ENCODE measurements around the gene CACNA1E. TPM values are rescaled to one million over a fixed set of nuclear protein-coding genes. Genes with fewer than 3 reads are reported as not detected.
A peak's percentile ranks its signal among the peaks of the same experiment; 100 is the strongest.

Gene CACNA1E
- total RNA-seq, 2 donors from 2014 or later: 0.02 TPM; not detected in 1

DNA sequence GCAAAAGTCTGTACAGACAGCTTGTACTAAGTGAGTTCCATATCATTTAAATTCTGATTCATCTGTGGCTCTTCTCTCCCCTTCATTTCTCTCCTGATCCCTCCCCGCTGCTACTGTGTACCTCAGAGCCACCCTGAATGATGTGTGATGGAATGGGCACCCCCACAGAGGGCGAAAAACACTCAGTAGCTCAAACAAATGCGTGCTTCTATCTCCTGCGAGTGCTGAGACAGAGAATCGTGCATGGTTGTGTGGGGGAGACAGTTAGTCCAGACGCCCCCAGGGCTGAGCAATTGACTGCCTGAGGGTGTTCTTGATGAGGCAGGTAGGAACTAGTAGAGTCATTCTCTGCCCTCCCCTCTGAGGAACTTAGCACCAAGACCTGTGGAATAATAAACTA lies 308.4 kb downstream of the CACNA1E start:
- H3K4me1 Mint-ChIP-seq (ENCODE audit: low read depth): no peaks in the 10 kb centered on the region
- peaks cover 19% of the 10 kb centered on the region for H3K27me3 Mint-ChIP-seq (ENCODE audit: low read depth)
- no peak for DNase-seq
- H3K27ac Mint-ChIP-seq: no peak overlapping the region
- ATAC-seq (replicated peaks in 1 of 2): no peak
- H3K9me3 Mint-ChIP-seq: peaks cover 0 to 2% of the 10 kb centered on the region in 2 donors
- no peak overlapping the region for H3K4me3 Mint-ChIP-seq
- no peaks in the 10 kb centered on the region for H3K36me3 Mint-ChIP-seq (ENCODE audit: insufficient read depth in 2 of 2)

DNA sequence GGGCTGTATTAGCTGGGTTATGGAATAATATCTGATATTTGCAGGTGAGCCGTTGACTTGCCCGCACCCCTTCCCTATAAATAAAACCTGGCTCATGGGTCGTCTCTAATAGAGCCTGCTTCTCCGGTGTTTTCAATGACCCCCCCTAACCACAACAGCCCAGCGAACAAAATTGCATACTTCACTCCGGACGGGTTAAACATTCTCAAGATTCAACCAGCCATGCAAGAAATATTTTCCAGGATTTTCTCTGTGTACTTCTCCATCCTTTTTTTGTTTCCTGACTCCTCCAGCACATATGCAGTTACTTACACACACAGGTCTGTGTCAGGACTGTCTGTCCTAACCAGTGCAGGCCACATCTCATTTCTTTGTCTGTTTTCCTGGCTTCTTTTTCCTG lies 310.5 kb downstream of the CACNA1E start:
- DNase-seq: no peak
- Mint-ChIP-seq H3K4me1 (ENCODE audit: low read depth) (no peaks in the 10 kb centered on the region), H3K27ac (no peak overlapping the region)

DNA sequence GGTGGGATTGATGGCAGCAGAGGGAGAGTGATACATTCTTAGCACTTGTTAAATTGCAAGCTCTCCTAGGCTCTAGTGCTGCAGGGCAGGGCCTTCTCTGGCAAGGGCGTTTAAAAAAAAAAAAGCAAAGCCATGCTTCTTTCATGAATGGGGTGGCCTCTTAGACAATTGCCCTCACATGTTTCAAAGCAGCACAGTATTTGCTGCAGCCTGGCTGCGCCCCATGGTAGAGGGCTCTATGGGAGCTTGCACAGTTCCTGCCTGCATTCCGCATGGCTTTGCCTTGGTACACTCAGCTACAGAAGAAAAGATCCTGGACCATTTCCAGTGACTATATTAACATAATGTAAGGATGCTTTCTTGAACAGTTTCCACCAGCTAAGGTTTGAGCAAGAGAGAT lies 311.0 kb downstream of the CACNA1E start:
- H3K27ac Mint-ChIP-seq: no peak overlapping the region
- H3K9me3 Mint-ChIP-seq: peaks cover 0 to 2% of the 10 kb centered on the region in 2 donors
- no peak for DNase-seq
- H3K4me3 Mint-ChIP-seq: no peak overlapping the region
- H3K36me3 Mint-ChIP-seq (ENCODE audit: insufficient read depth in 2 of 2): no peaks in the 10 kb centered on the region
- ATAC-seq (replicated peaks in 1 of 2): no peak
- peaks cover 8% of the 10 kb centered on the region for H3K27me3 Mint-ChIP-seq (ENCODE audit: low read depth)
- H3K4me1 Mint-ChIP-seq (ENCODE audit: low read depth): no peaks in the 10 kb centered on the region

More for the DNA sequence above, 310.5 kb downstream of the CACNA1E start:
- Mint-ChIP-seq H3K4me3 (no peak overlapping the region), H3K36me3 (ENCODE audit: insufficient read depth in 2 of 2) (no peaks in the 10 kb centered on the region), H3K27me3 (ENCODE audit: low read depth) (peaks cover 8% of the 10 kb centered on the region), H3K9me3 (peaks cover 0 to 2% of the 10 kb centered on the region in 2 donors)
- no peak for ATAC-seq (replicated peaks in 1 of 2)

DNA sequence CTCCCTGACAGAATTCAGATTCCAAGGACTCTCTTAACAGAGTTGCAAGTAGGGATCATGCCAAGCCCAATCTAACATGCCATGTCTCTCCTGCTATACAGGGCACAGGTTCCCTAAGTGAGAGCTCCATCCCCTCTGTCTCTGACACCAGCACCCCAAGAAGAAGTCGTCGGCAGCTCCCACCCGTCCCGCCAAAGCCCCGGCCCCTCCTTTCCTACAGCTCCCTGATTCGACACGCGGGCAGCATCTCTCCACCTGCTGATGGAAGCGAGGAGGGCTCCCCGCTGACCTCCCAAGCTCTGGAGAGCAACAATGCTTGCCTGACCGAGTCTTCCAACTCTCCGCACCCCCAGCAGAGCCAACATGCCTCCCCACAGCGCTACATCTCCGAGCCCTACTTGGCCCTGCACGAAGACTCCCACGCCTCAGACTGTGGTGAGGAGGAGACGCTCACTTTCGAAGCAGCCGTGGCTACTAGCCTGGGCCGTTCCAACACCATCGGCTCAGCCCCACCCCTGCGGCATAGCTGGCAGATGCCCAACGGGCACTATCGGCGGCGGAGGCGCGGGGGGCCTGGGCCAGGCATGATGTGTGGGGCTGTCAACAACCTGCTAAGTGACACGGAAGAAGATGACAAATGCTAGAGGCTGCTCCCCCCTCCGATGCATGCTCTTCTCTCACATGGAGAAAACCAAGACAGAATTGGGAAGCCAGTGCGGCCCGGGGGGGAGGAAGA lies 315.0 kb downstream of the CACNA1E start:
- H3K4me1 Mint-ChIP-seq (ENCODE audit: low read depth): no peaks in the 10 kb centered on the region
- no peak overlapping the region for H3K27ac Mint-ChIP-seq
- no peak for ATAC-seq (replicated peaks in 1 of 2)
- H3K27me3 Mint-ChIP-seq (ENCODE audit: low read depth): no peaks in the 10 kb centered on the region
- DNase-seq: no peak
- H3K4me3 Mint-ChIP-seq: no peak overlapping the region
- no peaks in the 10 kb centered on the region for H3K36me3 Mint-ChIP-seq (ENCODE audit: insufficient read depth in 2 of 2)
- H3K9me3 Mint-ChIP-seq: peaks cover 0 to 2% of the 10 kb centered on the region in 2 donors

DNA sequence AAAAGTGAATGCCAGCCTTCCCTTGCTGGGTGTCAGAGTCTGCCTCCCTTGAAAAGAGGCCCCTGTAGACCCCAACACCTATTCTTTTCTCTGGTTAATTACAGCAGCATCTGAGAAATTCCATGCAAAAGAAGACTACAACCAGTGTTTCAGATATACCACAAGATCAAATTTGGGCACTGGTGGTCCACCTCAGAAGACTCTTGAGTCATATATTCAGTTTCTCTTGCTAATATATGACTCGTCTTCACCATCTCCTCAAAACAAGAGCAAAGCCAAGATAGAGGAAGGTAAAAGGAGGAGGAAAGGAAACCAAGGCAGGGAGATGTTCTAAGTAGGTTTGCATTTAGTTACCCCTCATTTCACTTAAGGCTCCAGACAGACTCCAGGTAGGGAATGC lies 318.3 kb downstream of the CACNA1E start:
- Mint-ChIP-seq H3K4me1 (ENCODE audit: low read depth) (no peaks in the 10 kb centered on the region), H3K27me3 (ENCODE audit: low read depth) (peaks cover 13% of the 10 kb centered on the region), H3K36me3 (ENCODE audit: insufficient read depth in 2 of 2) (no peaks in the 10 kb centered on the region), H3K4me3 (no peak overlapping the region), H3K9me3 (peaks cover 0 to under 1% of the 10 kb centered on the region in 2 donors), H3K27ac (no peak overlapping the region)
- ATAC-seq (replicated peaks in 1 of 2) (peak in 1 of 2 donors; percentile 24), DNase-seq (no peak)

DNA sequence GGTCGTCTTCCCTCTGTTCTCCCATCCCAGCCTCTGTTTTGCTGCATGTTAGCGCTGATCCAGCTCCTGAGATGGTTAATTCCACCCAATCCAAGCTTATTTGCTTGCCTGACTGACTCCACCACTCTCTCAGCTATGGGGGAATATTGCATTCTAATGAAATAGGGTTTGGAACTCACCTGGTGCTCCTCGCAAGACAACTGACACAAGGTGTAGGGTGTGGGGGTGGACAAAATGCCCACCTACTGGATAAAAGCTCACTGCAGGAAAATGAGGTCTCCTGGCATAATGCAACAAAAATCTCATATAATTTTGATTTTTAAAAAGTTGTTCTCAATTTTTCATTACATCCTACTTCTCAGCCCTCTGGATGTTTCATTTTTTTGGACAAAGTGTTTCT lies 319.1 kb downstream of the CACNA1E start:
- no peaks in the 10 kb centered on the region for H3K36me3 Mint-ChIP-seq (ENCODE audit: insufficient read depth in 2 of 2)
- no peak overlapping the region for H3K27ac Mint-ChIP-seq
- ATAC-seq (replicated peaks in 1 of 2) (no peak), DNase-seq (no peak)
- no peak overlapping the region for H3K4me3 Mint-ChIP-seq
- H3K9me3 Mint-ChIP-seq: no peaks in the 10 kb centered on the region
- peaks cover 16% of the 10 kb centered on the region for H3K27me3 Mint-ChIP-seq (ENCODE audit: low read depth)
- H3K4me1 Mint-ChIP-seq (ENCODE audit: low read depth): no peaks in the 10 kb centered on the region

DNA sequence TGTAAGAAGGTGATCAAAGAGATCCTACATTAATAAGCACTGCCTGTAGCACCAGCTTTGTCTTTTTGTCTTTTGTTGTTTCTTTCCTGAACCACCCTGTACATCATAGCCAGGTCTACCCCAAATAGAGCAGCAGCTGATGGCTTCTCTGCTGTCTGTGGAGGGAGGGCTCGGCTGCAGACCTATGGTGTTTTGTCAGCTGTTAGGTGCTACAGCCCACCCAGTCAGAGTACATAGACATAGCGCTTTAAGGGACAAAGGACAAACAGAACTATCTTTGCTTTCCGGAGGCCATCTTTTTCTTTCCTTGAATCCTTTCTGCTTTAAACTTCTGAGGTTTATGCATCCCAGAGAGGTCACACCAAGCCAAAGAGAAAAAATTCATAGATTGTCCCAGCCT lies 320.1 kb downstream of the CACNA1E start:
- Mint-ChIP-seq H3K27ac (no peak overlapping the region), H3K9me3 (no peaks in the 10 kb centered on the region), H3K36me3 (ENCODE audit: insufficient read depth in 2 of 2) (no peaks in the 10 kb centered on the region), H3K27me3 (ENCODE audit: low read depth) (peaks cover 16% of the 10 kb centered on the region), H3K4me3 (no peak overlapping the region), H3K4me1 (ENCODE audit: low read depth) (no peaks in the 10 kb centered on the region)
- ATAC-seq (replicated peaks in 1 of 2): no peak
- no peak for DNase-seq

DNA sequence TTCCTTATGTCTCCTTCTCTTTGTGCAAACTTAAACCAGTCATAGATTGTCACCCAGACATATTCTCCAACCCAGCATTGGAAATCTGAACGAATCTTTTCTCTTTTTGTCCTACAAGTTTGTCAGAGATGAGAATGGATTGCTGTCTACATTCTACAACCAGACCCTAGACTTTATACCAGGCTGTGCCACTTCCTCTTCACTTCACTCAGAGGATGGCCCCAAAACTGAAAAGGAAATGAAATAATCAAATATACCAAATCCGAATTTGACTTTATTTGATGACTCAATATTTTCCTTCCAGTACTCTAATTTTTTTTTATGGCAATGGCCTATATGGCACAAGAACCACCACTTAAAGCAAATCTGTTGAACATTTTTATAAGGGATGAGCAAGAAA lies 321.7 kb downstream of the CACNA1E start:
- Mint-ChIP-seq H3K9me3 (no peaks in the 10 kb centered on the region), H3K27me3 (ENCODE audit: low read depth) (peaks cover 16% of the 10 kb centered on the region), H3K36me3 (ENCODE audit: insufficient read depth in 2 of 2) (no peaks in the 10 kb centered on the region), H3K4me1 (ENCODE audit: low read depth) (no peaks in the 10 kb centered on the region), H3K27ac (no peak overlapping the region), H3K4me3 (no peak overlapping the region)
- ATAC-seq (replicated peaks in 1 of 2) (no peak), DNase-seq (no peak)

DNA sequence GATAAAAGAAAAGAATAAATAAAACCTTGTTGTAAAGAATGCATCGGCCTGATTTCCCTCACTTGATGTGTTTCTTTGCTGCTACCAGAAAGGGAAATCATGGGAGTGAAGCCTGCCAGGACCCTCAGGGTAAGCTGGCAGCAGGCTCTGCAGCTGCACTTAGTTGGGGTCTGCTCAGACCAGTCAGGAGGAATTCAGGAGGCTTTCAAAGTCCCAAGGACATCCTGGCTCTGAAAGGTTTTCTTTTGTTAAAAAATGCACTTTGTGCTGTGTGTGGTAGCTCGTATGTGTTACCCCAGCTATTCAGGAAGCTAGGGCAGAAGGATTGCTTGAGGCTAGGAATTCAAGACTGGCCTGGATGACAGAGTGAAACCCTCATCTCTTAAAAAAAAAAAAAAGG lies 323.4 kb downstream of the CACNA1E start:
- Mint-ChIP-seq H3K27ac (no peak overlapping the region), H3K27me3 (ENCODE audit: low read depth) (peaks cover 25% of the 10 kb centered on the region), H3K9me3 (no peaks in the 10 kb centered on the region), H3K4me1 (ENCODE audit: low read depth) (no peaks in the 10 kb centered on the region), H3K4me3 (no peak overlapping the region), H3K36me3 (ENCODE audit: insufficient read depth in 2 of 2) (no peaks in the 10 kb centered on the region)
- DNase-seq (no peak), ATAC-seq (replicated peaks in 1 of 2) (no peak)

DNA sequence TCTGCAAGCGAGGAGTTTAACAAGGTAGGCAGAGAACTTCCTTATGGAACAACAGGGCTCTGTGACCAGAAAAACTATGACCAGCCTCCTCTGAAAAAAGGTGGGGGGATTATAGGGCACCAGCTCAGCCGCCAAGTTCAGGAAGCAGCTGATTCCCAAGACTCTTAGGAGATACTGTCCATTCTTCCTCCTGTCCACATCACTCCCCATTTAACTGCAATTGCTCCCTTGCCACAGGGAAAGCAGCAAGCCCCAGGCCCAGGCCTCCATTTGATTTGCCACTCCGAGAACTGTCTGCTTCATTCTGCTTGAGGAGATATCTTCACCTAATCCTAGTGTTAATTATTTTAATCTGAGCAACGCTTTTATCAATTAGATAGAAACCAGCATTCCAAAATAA lies 323.9 kb downstream of the CACNA1E start:
- Mint-ChIP-seq H3K4me3 (no peak overlapping the region), H3K27me3 (ENCODE audit: low read depth) (peaks cover 29% of the 10 kb centered on the region), H3K9me3 (no peaks in the 10 kb centered on the region), H3K27ac (no peak overlapping the region), H3K4me1 (ENCODE audit: low read depth) (no peaks in the 10 kb centered on the region), H3K36me3 (ENCODE audit: insufficient read depth in 2 of 2) (no peaks in the 10 kb centered on the region)
- DNase-seq (no peak), ATAC-seq (replicated peaks in 1 of 2) (no peak)

DNA sequence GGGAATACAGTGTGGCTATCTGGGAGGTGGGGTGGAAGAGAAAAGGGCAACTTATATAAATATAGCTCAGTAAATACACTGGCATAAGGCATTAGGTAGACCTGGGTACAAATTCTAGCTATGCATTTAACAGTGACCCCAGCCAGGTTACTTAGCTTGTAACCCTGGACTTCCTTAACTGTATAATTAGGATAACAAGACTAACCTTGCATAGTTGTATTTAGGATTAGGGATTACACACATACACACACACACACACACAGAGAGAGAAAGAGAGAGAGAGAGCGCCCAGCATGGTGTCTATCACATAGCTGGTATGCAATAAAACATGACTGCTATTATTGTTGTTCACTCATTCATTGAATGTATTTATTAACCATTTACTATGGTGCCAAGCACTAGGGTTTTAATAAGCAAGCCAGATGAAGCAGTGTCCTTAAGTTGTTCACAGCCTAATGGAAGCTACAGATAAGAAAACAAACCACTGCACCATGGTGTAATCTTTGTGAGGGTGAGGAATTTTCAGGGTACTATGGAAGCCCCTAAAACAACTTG lies 326.8 kb downstream of the CACNA1E start:
- H3K27ac Mint-ChIP-seq: no peak overlapping the region
- peaks cover 29% of the 10 kb centered on the region for H3K27me3 Mint-ChIP-seq (ENCODE audit: low read depth)
- H3K36me3 Mint-ChIP-seq (ENCODE audit: insufficient read depth in 2 of 2): no peaks in the 10 kb centered on the region
- no peaks in the 10 kb centered on the region for H3K9me3 Mint-ChIP-seq
- ATAC-seq (replicated peaks in 1 of 2) (no peak), DNase-seq (no peak)
- H3K4me3 Mint-ChIP-seq: no peak overlapping the region
- no peaks in the 10 kb centered on the region for H3K4me1 Mint-ChIP-seq (ENCODE audit: low read depth)

DNA sequence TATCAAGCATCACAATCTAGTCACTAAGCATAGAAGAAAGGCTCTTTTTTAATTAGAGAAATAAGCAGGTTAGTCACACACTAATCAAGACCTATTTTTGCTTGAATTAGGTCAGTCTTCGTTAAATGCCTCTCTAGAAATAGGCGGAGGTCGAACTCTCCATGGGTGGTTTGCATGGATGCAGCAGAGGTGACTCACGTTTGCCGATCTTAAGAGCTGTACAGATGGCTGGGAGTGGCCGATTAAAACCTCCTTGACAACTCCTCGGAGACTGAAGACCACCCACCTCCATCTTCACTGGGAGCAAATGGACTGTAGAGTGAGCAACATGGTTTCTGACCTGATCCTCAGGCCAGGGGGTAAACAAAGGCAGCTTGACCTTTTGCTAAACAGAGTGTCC lies 328.9 kb downstream of the CACNA1E start:
- Mint-ChIP-seq H3K4me1 (ENCODE audit: low read depth) (no peaks in the 10 kb centered on the region), H3K27ac (no peak overlapping the region), H3K4me3 (no peak overlapping the region), H3K36me3 (ENCODE audit: insufficient read depth in 2 of 2) (no peaks in the 10 kb centered on the region), H3K27me3 (ENCODE audit: low read depth) (peaks cover 14% of the 10 kb centered on the region), H3K9me3 (no peaks in the 10 kb centered on the region)
- no peak for ATAC-seq (replicated peaks in 1 of 2)
- DNase-seq: no peak

DNA sequence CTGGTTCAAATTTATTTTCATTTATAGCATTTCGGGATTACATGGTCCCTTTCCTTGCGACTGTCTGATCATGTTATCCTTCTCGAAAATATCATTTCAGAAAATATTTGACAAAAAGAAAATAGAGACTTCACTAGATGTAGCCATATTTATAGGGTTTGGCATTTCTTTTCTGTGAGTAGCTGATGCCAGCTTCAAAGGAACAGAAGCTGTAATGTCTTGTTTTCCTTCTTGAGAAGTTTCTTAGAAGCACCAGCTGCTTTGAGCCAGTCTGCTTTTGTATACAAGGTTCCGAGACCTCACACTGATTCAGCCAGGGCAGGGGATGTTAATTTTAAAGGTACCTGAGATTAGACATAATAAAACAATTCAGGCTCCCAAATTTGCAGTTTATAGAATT lies 329.9 kb downstream of the CACNA1E start:
- Mint-ChIP-seq H3K27me3 (ENCODE audit: low read depth) (peaks cover 14% of the 10 kb centered on the region), H3K27ac (no peak overlapping the region), H3K36me3 (ENCODE audit: insufficient read depth in 2 of 2) (no peaks in the 10 kb centered on the region), H3K4me1 (ENCODE audit: low read depth) (no peaks in the 10 kb centered on the region), H3K4me3 (no peak overlapping the region), H3K9me3 (no peaks in the 10 kb centered on the region)
- DNase-seq (no peak), ATAC-seq (replicated peaks in 1 of 2) (no peak)

DNA sequence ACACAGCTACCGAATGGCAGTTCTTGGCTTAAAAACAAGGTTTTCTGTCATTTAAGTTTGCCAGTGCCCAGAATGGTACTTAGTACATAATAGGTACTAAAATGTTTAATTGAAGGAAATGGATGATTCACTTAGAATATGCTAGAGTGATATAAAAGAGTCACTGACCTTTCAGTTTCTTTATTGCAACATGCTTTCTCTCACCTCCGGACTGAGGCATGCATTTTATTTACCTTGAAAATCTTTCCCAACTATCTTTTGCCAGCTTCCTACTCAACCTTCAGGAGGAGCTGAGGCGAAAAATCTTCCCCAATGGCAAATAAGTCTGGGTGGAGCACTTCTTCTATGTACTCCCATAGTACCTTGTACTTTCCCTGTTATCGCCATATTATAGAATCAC lies 333.3 kb downstream of the CACNA1E start:
- H3K27ac Mint-ChIP-seq: no peak overlapping the region
- H3K27me3 Mint-ChIP-seq (ENCODE audit: low read depth): peaks cover 6% of the 10 kb centered on the region
- H3K9me3 Mint-ChIP-seq: no peaks in the 10 kb centered on the region
- H3K4me3 Mint-ChIP-seq: no peak overlapping the region
- no peaks in the 10 kb centered on the region for H3K36me3 Mint-ChIP-seq (ENCODE audit: insufficient read depth in 2 of 2)
- DNase-seq: no peak
- H3K4me1 Mint-ChIP-seq (ENCODE audit: low read depth): no peaks in the 10 kb centered on the region
- ATAC-seq (replicated peaks in 1 of 2): no peak

Data from activated T-cell treated with anti-CD3 and anti-CD28 coated beads, Interleukin-2, amount 50 U/mL, for 72 hours (primary cell).